ENCODE data around the gene DNASE1L2.

- no peak for TF ChIP-seq RAD21 (IDR thresholded peaks at IDR 0.05 in 1 of 2, conservative IDR thresholded peaks at IDR 0.05 in 1 of 2; ENCODE audit: low read depth in 2 of 2, low read length in 2 of 2)
- no peak for TF ChIP-seq MAFK (IDR thresholded peaks at IDR 0.05; ENCODE audit: low read depth, low read length)
- no peak for TF ChIP-seq CTCF (IDR thresholded peaks at IDR 0.05; ENCODE audit: control extremely low read depth in 1 of 3, insufficient read depth in 1 of 3, low read depth in 1 of 3, low read length in 3 of 3)
These were observed 36.6 kb upstream of the DNASE1L2 start for GRCh38 chr16:2199621-2200139.

Data from H1 (cell line).